Measurements from ENCODE around the gene ZNF148.

- no peak for TF ChIP-seq EZH2 (IDR thresholded peaks at IDR 0.05; ENCODE audit: borderline replicate concordance, low read depth, low read length, severe bottlenecking)
- no peak for TF ChIP-seq CTCF (IDR thresholded peaks at IDR 0.05; ENCODE audit: borderline replicate concordance, extremely low read depth, low read length, poor library complexity, severe bottlenecking)
Observed at GRCh38 chr3:125353128-125353527, 22.0 kb downstream of the ZNF148 start.
